ENCODE data around the gene DGKQ. TPM values are rescaled to one million over a fixed set of nuclear protein-coding genes. Genes with fewer than 3 reads are reported as not detected.

Gene DGKQ
- total RNA-seq, 3 donors from 2014 or later, result 11.2 to 21.5 (median 14.8) TPM

DNA sequence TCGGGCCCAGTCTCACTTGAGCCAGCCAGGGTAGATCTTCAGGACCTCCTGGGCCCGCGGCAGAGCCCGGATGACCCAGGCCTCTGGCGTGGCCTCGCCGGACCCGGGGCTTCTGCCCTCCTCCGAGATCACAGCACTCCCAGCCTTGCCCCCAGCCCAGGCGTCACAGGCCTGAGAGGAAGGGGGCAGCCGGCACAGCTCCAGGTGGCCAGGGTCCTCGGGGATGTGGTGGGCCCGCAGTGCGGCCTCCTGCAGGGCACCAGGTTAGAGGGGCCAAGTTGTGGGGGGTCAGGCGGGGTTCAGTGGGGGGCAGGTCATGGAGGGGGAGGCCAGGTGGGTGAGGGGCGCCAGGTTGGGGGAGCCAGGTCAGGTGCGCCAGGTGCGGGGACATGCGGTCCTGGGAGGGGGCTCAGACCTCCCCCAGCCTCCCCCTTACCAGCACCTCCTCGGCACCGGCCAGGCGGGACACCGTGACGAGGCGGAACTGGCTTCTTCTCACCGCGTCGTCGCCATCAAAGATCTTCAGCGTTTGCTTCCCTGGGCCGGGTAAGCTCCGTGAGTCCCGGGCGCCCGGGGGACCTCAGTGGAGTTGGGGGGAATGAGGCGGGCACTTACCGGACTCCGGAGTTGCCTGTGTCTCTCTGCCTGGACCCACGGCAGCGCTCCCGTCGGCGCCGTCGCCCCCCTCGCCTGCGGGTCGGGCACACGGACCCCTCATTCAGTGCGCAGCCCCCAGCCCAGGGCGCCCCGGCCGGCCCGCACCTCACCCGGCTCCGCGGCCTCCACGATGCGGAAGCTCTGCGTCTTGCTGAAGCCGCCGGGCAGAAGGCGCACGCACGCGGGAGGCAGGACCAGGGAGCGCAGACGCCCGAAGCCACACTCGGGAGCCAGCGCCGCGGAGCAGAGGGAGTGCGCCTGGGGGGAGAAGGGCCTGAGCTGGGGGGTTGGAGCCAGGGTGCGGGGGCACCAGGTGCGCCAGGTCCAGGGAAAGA lies 6.0 kb downstream of the DGKQ start:
- Mint-ChIP-seq H3K4me3 (no peak overlapping the region), H3K4me1 (ENCODE audit: low read depth) (peaks cover 11% of the 10 kb centered on the region)

DNA sequence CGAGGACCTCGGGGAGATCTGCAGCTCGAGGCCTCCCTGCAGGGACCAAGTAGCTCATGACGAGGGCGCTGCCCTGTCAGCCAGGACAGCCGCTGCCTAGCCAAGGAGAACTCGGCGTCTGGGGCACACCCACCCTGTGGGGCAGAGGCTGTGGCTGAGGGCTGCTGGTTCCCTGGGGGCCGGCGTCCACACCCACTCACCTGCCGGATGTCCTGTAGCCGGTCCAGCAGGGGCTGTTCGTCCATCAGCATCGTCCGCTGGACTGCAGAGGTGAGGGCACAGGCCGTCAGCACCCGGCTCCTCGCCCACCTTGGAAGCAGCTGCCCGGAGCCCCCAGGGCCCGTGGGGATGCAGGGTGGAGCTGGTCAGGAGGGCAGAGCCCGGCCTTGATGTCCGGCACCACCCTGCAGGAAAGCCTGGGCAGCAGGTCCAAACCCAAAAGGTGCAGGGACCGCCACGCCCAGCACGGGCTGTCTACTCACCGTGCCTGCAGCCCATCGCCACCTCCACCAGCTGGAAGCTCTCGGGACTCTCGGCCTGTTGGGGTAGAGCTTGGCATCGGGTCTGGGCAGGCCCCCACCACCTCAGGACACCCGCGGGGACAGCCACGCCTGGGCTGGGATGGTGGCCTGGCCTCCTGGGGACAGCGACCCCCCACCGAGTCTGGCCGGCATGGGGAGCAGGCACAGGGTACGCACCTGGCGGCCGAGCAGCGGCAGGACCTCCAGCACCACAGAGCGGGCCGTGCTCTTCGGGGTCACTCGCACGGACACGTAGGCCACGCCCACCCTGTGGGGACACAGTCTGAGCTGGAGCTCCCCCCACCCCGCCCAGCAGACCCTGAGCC lies 6.9 kb downstream of the DGKQ start:
- peaks cover 11% of the 10 kb centered on the region for H3K4me1 Mint-ChIP-seq (ENCODE audit: low read depth)
- H3K4me3 Mint-ChIP-seq, result no peak overlapping the region
- H3K9me3 Mint-ChIP-seq, result no peaks in the 10 kb centered on the region
- no peak for ATAC-seq
- no peaks in the 10 kb centered on the region for H3K36me3 Mint-ChIP-seq (ENCODE audit: insufficient read depth)
- no peaks in the 10 kb centered on the region for H3K27me3 Mint-ChIP-seq (ENCODE audit: low read depth)
- no peak for DNase-seq

More for the DNA sequence above, 6.0 kb downstream of the DGKQ start:
- ATAC-seq (no peak), DNase-seq (no peak)
- Mint-ChIP-seq H3K36me3 (ENCODE audit: insufficient read depth) (no peaks in the 10 kb centered on the region), H3K27me3 (ENCODE audit: low read depth) (no peaks in the 10 kb centered on the region), H3K9me3 (no peaks in the 10 kb centered on the region)

DNA sequence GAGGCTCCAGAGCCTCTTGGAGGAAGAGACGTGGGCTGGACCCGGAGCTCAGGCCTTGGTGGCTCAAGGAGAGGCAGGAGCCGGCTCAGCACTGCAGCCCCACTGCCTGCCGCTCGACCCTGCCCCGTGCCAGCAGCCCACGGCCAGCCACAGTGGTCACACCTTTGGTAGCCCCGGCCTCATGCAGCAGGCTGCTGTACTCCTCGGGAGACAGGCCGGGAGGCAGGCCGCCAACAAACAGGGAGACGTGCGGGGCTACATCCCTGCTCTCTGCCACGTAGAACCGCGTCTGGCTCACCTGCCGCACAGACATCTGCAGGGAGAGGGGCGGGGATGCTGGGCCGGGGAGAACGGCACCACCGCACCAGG lies 7.6 kb downstream of the DGKQ start:
- DNase-seq (no peak), ATAC-seq (no peak)
- no peaks in the 10 kb centered on the region for H3K9me3 Mint-ChIP-seq
- H3K36me3 Mint-ChIP-seq (ENCODE audit: insufficient read depth), result no peaks in the 10 kb centered on the region
- H3K4me3 Mint-ChIP-seq, result no peak overlapping the region
- H3K4me1 Mint-ChIP-seq (ENCODE audit: low read depth), result peaks cover 6% of the 10 kb centered on the region
- H3K27me3 Mint-ChIP-seq (ENCODE audit: low read depth), result no peaks in the 10 kb centered on the region

DNA sequence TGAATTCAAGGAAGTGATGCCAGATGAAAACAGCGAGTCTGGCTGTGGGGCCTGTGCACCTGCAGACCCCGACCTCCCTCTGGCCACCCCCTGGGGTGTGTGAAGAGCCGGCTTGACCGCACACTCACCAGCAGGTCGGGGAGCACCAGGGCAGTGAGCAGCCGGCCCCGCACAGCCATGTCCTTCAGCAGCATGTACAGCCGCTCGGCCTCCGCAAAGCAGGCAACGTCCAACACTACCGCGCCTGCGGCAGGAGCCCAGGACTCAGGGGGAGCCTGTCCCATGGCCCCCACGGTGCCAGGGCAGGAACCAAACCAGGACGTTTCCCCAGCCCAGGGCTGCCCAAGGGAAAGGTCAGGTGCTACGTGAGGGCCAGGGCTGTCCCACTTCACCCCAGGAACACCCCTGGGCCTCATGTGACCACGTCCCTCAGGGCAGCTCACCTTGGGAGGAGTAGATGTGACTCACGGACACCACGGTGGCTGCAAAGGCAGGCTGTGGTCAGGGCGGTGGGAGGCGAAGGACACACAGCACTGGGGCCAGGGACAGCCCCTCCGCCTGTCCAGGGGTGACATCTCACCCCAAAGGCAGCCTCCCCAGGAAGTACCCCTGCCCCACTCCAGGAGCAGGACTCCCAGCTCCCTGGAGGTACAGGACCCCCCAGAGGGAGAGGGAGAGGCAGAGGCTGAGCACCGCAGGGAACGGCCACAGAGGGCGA lies 8.2 kb downstream of the DGKQ start:
- peaks cover under 1% of the 10 kb centered on the region for H3K4me1 Mint-ChIP-seq (ENCODE audit: low read depth)
- no peak for ATAC-seq
- H3K27me3 Mint-ChIP-seq (ENCODE audit: low read depth), result no peaks in the 10 kb centered on the region
- H3K9me3 Mint-ChIP-seq, result no peaks in the 10 kb centered on the region
- DNase-seq, result no peak
- H3K36me3 Mint-ChIP-seq (ENCODE audit: insufficient read depth), result no peaks in the 10 kb centered on the region
- no peak overlapping the region for H3K4me3 Mint-ChIP-seq

DNA sequence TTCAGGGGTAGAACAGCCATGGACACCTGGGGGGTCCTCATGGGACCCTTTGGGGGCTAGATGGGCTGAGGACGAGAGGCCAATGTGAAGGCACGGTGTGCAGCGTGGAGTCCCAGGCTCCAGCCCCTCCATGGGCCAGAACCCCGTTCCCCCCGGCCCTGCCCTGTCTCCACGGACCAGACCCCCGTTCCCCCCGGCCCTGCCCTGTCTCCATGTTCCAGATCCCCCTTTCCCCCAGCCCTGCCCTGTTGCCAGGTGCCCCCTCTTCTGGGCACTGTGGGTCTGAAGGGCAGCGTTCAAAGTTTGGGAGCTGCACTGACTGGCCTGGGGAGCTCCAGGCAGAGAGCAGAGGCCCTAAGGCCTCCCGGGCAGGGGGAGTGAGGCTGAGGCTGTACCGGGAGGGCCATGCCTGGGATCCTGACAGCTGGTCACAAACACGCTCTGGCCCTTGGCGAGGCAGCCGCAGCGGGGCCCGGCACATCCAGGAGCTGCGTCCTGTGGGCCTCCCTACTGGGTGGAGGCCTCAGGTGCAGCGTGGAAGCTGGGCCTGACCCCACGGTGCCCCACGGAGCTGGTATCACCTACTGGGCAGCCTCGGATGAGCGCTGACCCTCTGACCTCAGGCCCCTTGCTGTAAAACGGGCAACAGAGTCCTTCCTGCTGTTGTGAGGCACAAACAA lies 8.9 kb downstream of the DGKQ start:
- Mint-ChIP-seq H3K4me1 (ENCODE audit: low read depth) (no peaks in the 10 kb centered on the region), H3K36me3 (ENCODE audit: insufficient read depth) (peaks cover 2% of the 10 kb centered on the region), H3K4me3 (no peak overlapping the region), H3K27me3 (ENCODE audit: low read depth) (no peaks in the 10 kb centered on the region), H3K9me3 (no peaks in the 10 kb centered on the region)
- DNase-seq (no peak), ATAC-seq (no peak)

DNA sequence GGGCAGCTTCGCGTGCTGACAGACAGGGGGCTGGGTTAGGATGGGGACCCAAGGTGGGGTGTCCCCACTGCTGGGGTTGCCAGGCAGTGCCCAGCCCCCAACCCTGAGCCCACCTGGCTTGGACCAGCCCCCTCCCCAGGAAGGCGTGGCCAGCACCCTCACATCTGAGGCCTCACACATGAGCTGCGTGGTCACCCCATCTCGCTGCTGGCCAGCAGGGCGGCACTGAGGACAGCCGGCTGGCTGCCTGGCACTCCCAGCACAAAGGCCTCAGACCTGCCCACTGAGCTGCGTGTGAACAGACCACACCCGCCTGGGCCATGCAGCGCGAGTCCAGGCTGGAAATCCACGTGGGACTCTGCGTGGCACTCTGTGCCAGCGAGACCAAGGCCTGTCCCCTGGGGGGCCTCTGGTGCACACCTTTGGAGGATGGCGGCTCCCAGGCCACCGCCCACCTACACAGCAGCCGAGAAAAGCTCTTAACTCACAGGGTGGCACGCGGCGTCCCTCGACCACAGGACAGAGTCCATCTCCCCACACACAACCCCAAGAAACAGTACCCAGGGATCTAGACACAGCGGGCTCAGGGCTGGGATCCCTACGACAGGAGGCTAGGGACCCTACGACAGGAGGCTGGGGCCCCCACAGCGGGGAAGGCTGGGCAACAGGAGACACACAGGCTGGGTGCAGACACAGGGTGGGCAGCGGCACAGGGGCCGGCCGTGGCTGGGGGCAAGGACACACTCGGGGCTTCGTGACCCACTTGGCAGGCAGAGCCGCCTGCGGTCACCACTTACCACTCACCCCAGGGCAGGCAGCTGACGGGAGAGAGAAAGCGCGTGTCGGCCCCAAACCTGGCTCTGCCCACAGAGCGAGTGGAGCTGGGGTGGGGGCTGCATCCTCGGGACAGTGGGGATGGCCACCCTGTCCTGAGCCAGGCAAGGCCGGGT lies 9.8 kb downstream of the DGKQ start:
- Mint-ChIP-seq H3K27me3 (ENCODE audit: low read depth) (no peaks in the 10 kb centered on the region), H3K36me3 (ENCODE audit: insufficient read depth) (peaks cover 2% of the 10 kb centered on the region)

DNA sequence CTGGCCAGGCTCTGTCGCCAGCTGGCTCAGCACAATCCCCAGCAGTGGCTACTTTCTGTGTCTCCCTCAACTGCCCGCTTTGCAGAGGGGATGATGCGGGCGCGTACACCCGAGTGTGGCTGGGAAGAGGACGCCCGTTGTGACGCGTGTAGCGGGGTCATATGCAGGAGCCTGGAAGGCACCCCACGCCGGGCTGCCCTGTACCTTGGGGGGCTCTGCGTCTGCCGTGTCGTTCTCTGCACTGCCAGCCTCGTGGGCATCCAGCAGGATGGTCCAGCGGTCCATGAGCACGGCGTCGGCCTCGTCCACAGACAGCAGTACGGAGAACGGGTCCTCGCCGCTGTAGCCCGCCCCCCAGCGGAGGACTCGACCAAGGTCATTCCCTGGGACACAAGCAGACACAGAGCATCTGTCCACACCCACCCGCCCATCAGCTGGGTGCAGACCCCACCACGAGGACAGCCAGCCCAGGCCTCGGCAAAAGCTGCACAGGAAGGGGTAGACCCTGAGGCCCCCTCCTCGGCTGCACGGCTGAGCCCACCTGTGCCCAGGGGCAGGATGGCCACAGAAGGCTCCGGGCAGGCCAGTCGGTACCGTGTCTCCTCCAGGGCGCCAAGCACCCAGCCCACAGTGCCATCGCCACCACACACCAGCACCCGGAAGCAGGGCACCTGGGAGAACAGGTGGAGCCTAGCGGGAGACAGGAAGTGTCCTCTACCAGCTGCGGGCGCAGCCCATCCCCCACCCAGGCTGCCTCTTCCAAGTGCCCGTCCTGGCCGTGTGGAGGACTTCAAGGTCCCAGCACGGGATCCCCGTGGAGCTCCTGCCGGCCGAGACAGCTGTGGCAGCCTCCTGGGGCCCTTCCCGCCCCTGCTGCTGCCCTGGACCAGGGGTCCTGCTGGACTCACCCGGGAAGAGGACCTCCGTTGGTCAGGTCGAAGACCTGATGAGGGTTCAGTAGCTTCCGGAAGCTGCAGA lies 10.8 kb downstream of the DGKQ start:
- H3K9me3 Mint-ChIP-seq, result no peaks in the 10 kb centered on the region
- no peaks in the 10 kb centered on the region for H3K27me3 Mint-ChIP-seq (ENCODE audit: low read depth)
- ATAC-seq (no peak), DNase-seq (no peak)
- H3K4me1 Mint-ChIP-seq (ENCODE audit: low read depth), result no peaks in the 10 kb centered on the region
- peaks cover 5% of the 10 kb centered on the region for H3K36me3 Mint-ChIP-seq (ENCODE audit: insufficient read depth)
- no peak overlapping the region for H3K4me3 Mint-ChIP-seq

More for the DNA sequence above, 9.8 kb downstream of the DGKQ start:
- Mint-ChIP-seq H3K4me3 (no peak overlapping the region), H3K9me3 (no peaks in the 10 kb centered on the region), H3K4me1 (ENCODE audit: low read depth) (no peaks in the 10 kb centered on the region)
- ATAC-seq, result no peak
- no peak for DNase-seq

DNA sequence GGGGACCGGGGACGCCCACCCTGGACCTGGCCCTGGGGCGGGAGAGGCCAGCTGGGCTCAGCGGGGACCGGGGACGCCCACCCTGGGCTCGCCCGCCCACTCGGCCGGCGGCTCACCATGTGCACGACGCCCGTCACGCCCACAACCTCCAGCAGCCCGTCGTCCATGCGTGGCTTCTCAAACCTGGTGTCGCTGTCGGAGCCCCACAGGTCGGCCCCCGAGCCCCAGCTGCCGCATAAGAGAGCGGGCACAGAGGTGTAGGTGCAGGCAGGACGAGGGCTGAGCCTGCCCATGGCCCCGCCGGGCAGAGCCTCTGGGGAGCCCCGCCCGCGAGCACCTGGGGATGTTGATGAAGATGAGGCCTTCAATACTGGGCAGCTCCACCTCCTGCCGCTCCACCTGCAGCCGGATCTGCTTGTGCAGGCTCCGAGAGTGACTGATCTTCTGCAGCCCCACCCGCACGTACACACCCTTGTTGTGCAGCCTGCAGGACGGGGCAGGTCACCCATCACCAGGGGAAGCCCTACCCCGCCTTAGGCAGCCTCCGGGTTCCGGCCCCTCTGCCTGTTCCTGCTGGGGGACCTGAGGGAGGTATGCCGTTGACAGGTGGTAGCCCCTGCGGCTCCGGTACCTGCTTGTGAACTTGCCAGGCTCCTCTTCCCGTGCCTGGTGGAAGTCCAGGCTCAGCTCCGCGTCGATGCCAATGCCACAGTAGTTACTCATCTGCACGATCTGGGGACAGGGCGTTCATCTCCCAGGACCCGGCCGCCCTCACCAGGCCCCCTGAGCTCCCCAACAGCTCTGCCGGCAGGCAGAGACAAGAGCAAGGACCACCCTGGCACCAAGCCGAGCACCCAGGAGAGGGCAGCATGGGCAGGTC lies 11.8 kb downstream of the DGKQ start:
- H3K27me3 Mint-ChIP-seq (ENCODE audit: low read depth), result no peaks in the 10 kb centered on the region
- H3K36me3 Mint-ChIP-seq (ENCODE audit: insufficient read depth), result peaks cover 5% of the 10 kb centered on the region
- no peak for DNase-seq

DNA sequence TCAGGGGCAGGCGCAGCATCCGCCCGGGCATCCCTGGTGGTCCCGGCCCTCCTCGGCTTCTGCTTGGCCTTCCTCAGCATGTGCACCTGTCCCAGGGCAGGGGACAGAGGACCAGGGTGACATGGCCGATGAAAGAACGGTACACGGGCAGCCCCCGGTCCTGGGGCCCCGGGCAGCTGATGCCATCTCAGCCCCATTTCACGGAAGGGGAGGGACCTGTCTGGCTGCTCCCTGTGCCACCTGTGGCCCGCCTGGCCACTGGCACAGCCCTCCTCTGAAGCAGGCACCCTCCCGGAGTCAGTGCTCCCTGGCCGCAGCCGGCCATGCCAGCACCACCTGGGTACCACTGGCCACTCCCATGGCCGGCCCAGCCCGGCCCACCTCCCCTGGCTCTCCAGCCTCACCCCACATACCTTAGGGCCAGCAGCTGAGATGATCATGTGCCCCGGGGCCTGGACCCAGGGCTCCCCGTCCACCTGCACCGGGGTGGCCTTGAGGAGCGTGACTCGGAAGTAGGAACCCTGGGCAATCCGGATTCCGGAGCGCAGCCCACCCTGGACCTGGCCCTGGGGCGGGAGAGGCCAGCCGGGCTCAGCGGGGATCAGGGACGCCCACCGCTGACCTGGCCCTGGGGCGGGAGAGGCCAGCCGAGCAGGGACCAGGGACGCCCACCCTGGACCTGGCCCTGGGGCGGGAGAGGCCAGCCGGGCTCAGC lies 12.6 kb downstream of the DGKQ start:
- Mint-ChIP-seq H3K9me3 (no peaks in the 10 kb centered on the region), H3K4me1 (ENCODE audit: low read depth) (no peaks in the 10 kb centered on the region), H3K36me3 (ENCODE audit: insufficient read depth) (peaks cover 5% of the 10 kb centered on the region), H3K4me3 (no peak overlapping the region), H3K27me3 (ENCODE audit: low read depth) (no peaks in the 10 kb centered on the region)
- ATAC-seq, result no peak
- no peak for DNase-seq

More for the DNA sequence above, 11.8 kb downstream of the DGKQ start:
- no peaks in the 10 kb centered on the region for H3K4me1 Mint-ChIP-seq (ENCODE audit: low read depth)
- no peaks in the 10 kb centered on the region for H3K9me3 Mint-ChIP-seq
- no peak for ATAC-seq
- no peak overlapping the region for H3K4me3 Mint-ChIP-seq

DNA sequence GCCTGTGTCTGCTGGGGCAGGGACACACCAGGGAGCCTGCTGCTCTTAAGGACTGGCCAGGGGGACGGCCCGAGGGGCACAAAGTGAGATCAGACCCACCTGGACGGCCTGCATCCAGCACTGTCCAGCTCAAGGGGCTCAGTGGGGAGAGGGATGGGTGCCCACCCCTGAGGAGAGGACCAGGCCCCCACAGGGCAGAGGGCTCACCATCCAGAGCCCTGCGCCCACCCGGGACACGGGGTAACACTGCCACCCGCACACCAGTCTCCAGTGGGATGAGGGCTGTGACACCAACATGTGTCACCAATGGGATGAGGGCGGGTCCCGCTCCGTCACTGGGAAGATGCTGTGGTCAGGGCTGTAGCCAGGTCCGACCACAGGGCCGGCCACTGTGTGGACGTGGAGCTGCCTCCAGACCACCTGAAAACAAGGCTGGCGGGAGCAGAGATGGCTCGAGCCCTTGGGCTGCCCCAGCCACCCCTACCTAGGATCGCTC lies 13.2 kb downstream of the DGKQ start:
- ATAC-seq (no peak), DNase-seq (no peak)
- H3K36me3 Mint-ChIP-seq (ENCODE audit: insufficient read depth), result peaks cover 5% of the 10 kb centered on the region
- no peaks in the 10 kb centered on the region for H3K4me1 Mint-ChIP-seq (ENCODE audit: low read depth)
- H3K9me3 Mint-ChIP-seq, result no peaks in the 10 kb centered on the region
- no peak overlapping the region for H3K4me3 Mint-ChIP-seq
- no peaks in the 10 kb centered on the region for H3K27me3 Mint-ChIP-seq (ENCODE audit: low read depth)
